ENCODE data around the gene TMIE. TPM values are rescaled to one million over a fixed set of nuclear protein-coding genes. Genes with fewer than 3 reads are reported as not detected.

The TMIE gene
- total and polyA plus RNA-seq, 9 of the 15 experiments (the other 6 are each of a cell fraction or from before 2014, with no cell fraction given): not detected

GRCh38 chr3:46684891-46685290 is 16.3 kb upstream of the TMIE start:
- in situ Hi-C loops (cut with MboI): no loop called here
- CTCF ChIA-PET (ENCODE audit: low intra/inter-chr PET ratio): no interaction called here
- Histone ChIP-seq H3K27me3 (ENCODE audit: control insufficient read depth in 2 of 2, insufficient read depth in 2 of 2, low read length in 2 of 2) (peaks cover 29 to 100% of the 10 kb centered on the region in 2 experiments; a peak in 4 of 5 replicates), H3K4me1 (replicated peaks in 1 of 2; ENCODE audit: control insufficient read depth in 2 of 2, insufficient read depth in 2 of 2, low read length in 2 of 2) (peaks cover 0 to 4% of the 10 kb centered on the region in 2 experiments; a peak in 1 of 5 replicates), H3K9me1 (ENCODE audit: control insufficient read depth, insufficient read depth, low read length) (peaks cover 5% of the 10 kb centered on the region), H3K79me2 (ENCODE audit: control insufficient read depth, insufficient read depth, low read length) (no peaks in the 10 kb centered on the region), H3K36me3 (ENCODE audit: control insufficient read depth, insufficient read depth, low read length) (no peaks in the 10 kb centered on the region), H4K20me1 (replicated peaks; ENCODE audit: control insufficient read depth, insufficient read depth, low read length) (peaks cover 29% of the 10 kb centered on the region), H3K4me3 (no peak overlapping the region), H3K9me3 (replicated peaks; ENCODE audit: control insufficient read depth, insufficient read depth, low read depth, low read length) (no peaks in the 10 kb centered on the region), H3K9ac (ENCODE audit: insufficient read depth in 1 of 2, low read depth in 2 of 2, low read length in 2 of 2) (no peak overlapping the region), H3K4me2 (ENCODE audit: insufficient read depth, low read length) (no peak overlapping the region), H3K27ac (ENCODE audit: extremely low read depth, low read depth, low read length) (no peak overlapping the region), H2AFZ (ENCODE audit: low read depth, low read length) (no peak overlapping the region)
- TF ChIP-seq CGGBP1 (CRISPR knock-in tag; IDR thresholded peaks at IDR 0.05) (no peak), BRF1 (IDR thresholded peaks at IDR 0.05; ENCODE audit: borderline replicate concordance, extremely low read depth, insufficient read length) (no peak), ZFX (CRISPR knock-in tag; IDR thresholded peaks at IDR 0.05) (no peak), MLLT1 (IDR thresholded peaks at IDR 0.05) (no peak), RBM34 (IDR thresholded peaks at IDR 0.05; ENCODE audit: borderline replicate concordance, insufficient read depth, low read length) (no peak), NR2F6 (CRISPR knock-in tag; IDR thresholded peaks at IDR 0.05) (no peak), EP300 (IDR thresholded peaks at IDR 0.05; ENCODE audit: low read length) (no peak), C11orf30 (IDR thresholded peaks at IDR 0.05; ENCODE audit: low read depth) (no peak), ZNF512 (tag; IDR thresholded peaks at IDR 0.05) (no peak), TBP (optimal IDR thresholded peaks at IDR 0.05; ENCODE audit: low read depth, low read length) (no peak), ZKSCAN3 (CRISPR knock-in tag; IDR thresholded peaks at IDR 0.05) (no peak), JUN (IDR thresholded peaks at IDR 0.05; ENCODE audit: borderline replicate concordance, low read depth, low read length) (no peak), JUN (CRISPR knock-in tag; IDR thresholded peaks at IDR 0.05; ENCODE audit: borderline replicate concordance) (no peak), ZNF639 (CRISPR knock-in tag; conservative IDR thresholded peaks at IDR 0.05 in 1 of 2, IDR thresholded peaks at IDR 0.05 in 1 of 2) (no peak), HNRNPUL1 (IDR thresholded peaks at IDR 0.05; ENCODE audit: low read length) (no peak), TCF3 (CRISPR knock-in tag; IDR thresholded peaks at IDR 0.05) (no peak), HDAC8 (tag; IDR thresholded peaks at IDR 0.05) (no peak)
- intact Hi-C loops (cut with micrococcal nuclease): no loop called here
- DNase-seq (ENCODE audit: extremely low read depth in 1 of 4, low spot score in 3 of 4) (no peak), FAIRE-seq (no peak), ATAC-seq (no peak)
- 4% methylated on average over 2 of the region's 2 CpGs for WGBS (ENCODE audit: insufficient coverage, low coverage, missing lambda C conversion rate)
- POLR2A ChIA-PET: interaction anchor here (1.0 kb wide), 1 partner anchor 29 kb away, joined by 4 read pairs; no protein-coding TSS in a partner anchor
- BruUV-seq (replicated peaks): no TSS peak

Data from K562 (cell line).